ENCODE data around the gene PEX11G. TPM values are rescaled to one million over a fixed set of nuclear protein-coding genes. Genes with fewer than 3 reads are reported as not detected.
"Not testable (repeated sequence)": the region's sequence is repeated elsewhere in the genome, so short reads cannot be mapped to it uniquely, and the experiment has no call there.

PEX11G gene
- total RNA-seq, 1 experiment from 2014 or later: 3.5 TPM

DNA sequence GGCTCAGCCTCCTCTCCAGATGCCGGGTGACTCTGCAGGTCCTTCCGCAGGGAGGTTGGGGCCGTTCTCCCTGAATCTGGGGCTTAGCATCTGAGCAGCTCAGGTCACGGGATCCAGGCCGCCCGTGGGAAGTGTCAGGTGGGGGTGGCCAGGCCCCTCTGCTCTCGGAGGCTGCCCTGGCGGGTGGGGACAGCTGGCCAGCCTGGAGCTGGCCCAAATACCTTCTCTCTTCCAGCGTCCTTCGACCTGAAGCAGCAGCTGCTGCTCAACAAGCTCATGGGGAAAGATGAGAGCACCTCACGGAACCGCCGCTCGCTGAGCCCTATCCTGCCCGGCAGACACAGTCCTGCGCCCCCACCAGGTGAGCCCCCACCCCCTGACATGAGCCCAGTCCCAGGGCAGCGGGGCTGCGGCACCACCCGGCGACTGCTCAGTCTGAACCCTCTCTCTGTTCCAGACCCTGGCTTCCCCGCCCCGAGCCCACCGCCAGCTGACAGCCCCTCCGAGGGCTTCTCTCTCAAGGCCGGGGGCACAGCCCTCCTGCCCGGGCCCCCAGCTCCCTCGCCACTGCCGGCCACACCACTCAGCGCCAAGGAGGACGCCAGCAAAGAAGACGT lies 19.1 kb downstream of the PEX11G start:
- DNase-seq (ENCODE audit: low read depth): no peak

DNA sequence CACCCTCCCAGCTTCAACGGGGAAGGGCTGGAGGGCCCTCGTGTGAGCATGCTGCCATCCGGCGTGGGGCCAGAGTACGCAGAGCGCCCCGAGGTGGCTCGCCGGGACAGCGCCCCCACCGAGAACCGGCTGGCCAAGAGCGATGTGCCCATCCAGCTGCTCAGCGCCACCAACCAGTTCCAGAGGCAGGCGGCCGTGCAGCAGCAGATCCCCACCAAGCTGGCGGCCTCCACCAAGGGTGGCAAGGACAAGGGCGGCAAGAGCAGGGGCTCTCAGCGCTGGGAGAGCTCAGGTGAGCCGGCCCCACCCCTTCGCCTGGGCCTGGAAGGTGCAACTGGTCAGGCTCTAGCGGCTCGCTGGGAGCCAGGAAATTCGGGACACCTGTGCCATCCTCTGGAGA lies 20.0 kb downstream of the PEX11G start:
- no peak for DNase-seq (ENCODE audit: low read depth)

DNA sequence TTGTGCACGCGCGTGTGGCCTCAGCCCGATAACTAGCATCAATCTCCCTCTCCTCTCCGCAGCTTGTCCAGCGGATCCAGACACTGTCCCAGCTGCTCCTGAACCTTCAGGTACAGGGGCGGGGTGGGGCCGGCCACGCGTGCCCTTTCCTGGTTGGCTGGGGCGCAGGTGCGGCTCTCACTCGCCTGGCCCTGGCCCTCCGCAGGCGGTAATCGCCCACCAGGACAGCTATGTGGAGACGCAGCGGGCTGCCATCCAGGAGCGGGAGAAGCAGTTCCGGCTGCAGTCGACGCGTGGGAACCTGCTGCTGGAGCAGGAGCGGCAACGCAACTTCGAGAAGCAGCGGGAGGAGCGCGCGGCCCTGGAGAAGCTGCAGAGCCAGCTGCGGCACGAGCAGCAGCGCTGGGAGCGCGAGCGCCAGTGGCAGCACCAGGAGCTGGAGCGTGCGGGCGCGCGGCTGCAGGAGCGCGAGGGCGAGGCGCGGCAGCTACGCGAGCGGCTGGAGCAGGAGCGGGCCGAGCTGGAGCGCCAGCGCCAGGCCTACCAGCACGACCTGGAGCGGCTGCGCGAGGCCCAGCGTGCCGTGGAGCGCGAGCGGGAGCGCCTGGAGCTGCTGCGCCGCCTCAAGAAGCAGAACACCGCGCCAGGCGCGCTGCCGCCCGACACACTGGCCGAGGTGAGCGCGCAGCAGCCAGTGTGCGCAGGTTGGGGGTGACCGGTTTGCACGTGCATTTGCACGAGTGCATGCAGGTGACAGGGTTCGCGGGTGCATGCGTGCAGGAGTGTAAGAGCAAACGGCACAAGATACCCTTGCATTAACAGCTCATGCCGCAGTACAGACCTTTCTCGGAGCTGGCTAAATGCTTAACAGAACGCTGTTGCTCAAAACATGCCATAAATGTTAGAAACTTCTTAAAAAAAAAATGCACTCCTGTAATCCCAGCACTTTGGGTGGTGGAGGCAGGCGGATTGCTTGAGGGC lies 21.5 kb downstream of the PEX11G start:
- DNase-seq (ENCODE audit: low read depth): no peak

DNA sequence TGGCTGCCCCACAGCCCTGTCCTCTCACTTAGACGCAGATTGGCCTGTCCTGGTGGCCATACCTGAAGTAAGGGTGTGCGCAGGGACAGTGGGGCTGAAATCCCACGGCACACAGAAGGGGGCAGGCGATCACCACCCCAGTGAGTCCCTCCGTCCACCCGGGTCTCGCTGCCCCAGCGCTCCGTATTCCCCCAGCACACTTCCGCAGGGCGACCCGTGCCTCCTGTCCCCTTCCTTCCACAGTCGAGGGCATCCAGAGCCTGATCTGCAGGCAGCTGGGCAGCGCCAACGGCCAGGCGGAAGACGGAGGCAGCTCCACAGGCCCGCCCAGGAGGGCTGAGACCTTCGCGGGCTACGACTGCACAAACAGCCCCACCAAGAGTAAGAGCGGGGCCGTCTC lies 25.3 kb downstream of the PEX11G start:
- DNase-seq (ENCODE audit: low read depth): no peak

DNA sequence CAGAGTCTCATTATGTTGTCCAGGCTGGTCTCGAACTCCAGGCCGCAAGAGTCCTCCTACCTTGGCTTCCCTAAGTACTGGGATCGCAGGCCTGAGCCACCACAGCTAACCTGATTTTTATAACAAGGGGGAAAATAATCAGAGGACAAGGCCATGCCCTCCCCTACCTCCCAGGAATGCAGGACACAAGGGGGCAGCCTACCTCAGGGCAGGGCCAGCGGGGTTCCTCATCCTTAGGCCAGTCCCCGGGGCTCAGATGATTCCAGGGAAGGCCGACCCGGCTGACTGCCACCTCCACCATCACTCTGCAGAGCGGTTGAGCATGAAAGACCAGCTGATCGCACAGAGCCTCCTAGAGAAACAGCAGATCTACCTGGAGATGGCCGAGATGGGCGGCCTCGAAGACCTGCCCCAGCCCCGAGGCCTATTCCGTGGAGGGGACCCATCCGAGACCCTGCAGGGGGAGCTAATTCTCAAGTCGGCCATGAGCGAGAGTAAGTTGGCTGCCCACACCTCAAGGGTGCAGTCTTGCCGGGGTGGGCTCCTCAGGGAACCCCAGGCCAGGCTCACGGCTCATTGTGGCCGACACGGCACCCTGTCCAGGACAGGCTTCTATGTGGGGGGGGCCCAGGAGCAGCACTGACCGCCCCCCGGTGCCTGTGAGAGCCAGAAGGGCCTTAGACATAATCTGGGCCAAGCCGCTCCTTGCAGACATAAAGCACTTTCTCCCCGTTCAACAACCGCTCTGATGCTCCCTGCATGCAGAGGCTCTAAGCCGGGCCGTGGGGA lies 26.8 kb downstream of the PEX11G start:
- DNase-seq (ENCODE audit: low read depth): no peak

DNA sequence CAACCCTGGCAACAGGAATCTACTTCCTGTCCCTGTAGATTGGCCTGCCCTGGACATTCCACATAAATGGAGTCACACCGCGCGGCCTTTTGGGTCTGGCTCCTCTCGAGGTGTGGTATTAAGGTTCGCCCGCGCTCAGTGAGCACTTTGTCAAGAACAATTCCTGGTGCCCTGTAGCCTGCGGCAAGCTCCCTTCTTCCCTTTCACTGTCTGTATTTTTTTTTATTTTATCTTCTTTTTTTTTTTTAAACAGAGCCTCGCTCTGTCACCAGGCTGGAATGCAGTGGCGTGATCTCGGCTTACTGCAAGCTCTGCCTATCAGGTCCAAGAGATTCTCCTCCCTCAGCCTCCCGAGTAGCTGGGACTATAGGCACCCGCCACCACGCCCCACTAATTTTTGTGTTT lies 28.3 kb downstream of the PEX11G start:
- DNase-seq (ENCODE audit: low read depth): peak; percentile 11

DNA sequence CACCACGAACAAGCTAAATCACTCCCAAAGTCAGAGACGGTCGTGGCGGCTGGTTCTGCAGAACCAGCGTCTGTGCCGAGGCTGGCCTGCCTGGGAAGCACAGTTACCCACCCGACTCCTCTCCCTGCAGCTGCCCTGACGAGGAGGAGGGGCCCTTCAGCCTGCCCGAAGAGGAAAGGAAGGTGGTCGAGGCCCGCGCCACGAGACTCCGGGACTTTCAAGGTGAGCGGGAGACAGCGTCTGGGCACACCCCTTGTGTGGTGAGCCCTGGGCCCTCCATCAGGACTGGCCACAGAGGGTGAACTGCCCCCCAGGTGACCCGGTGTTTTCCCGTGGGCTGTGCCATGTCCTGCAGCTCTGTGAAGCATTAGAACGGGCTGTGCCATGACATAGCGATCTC lies 29.1 kb downstream of the PEX11G start:
- no peak for DNase-seq (ENCODE audit: low read depth)

DNA sequence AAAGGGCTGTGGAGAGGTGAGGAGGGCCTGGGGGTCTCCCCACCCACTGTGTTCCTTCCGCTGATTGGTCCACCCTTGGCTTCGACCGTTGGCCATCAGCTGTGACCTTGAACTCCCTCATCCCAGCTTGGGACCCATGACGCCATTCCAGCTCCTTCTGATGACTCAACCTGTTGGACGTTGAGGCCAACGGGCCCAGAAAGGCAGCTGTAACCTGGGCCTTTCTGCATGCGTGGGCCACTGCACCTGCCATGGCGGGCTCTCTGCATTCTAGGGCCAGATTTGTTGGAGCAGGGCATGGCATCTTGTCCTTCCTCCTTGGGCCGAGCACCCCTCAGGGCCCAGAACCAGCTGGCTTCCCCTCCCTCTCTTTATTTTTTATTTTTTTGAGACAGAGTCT lies 30.2 kb downstream of the PEX11G start:
- DNase-seq (ENCODE audit: low read depth): no peak

DNA sequence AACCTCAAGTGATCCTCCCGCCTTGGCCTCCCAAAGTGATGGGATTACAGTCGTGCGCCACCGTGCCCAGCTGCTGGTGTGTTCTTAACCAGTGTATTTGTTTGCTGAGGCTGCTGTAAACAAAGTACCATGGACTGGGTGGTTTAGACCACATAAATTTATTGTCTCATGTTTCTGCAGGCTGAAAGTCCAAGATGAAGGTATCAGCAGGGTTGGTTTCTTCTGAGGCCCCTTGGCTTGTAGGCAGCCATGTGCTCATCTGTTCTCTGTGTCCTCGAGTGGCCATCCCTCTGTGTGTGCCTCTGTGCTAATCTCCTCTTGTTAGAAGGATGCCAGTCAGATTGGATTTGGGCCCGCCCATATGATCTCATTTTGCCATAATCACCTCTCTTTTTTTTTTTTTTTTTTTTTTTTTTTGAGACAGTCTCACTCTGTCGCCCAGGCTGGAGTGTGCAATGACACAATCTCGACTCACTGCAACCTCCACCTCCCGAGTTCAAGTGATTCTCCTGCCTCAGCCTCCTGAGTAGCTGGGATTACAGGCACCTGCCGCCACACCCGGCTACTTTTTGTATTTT lies 31.8 kb downstream of the PEX11G start:
- peak; percentile 29 for DNase-seq (ENCODE audit: low read depth)

DNA sequence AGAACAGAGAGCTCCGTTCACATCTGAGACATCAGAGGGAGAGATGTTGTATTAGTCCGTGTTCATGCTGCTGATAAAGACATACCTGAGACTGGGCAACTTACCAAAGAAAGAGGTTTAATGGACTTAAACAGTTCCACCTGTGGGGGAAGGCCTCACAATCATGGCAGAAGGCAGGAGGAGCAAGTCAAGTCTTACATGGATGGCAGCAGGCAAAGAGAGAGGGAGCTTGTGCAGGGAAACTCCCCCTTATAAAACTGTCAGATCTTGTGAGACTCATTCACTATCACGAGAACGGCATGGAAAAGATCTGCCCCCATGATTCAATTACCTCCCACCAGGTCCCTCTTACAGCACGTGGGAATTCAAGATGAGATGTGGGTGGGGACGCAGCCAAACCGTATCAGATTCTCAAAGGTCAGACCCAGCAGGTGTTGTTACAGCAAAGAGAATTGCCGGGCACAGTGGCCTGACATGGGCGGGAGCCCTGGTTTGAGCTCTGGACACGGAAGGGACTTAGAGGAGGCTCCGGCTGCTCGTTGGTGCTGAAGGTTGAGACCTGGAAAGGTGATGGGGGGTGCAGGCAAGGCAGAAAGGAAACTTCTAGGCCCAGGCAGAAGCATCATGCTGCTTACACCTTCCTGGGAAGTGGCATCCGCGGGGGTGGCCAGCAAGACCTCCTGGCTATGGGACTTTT lies 33.1 kb downstream of the PEX11G start:
- no peak for DNase-seq (ENCODE audit: low read depth)

DNA sequence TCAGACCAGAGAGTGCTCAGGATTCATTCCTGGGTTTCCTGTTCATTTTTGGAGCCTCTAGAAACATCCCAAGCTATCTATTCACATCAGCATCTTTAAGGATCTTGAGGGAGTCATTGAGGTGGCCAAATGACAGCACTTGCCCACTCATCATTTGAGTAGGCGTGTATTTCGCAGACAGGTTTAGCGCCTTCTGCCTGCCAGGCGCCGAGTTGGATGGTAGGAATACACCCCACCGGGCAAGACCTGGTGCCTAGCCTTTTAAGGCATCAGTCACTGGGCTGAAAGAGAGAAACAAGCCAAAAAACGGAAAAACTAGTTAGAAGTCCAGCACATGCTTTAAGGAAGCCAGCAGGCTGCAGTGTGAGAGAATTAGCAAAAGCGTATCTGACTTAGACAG lies 33.8 kb downstream of the PEX11G start:
- no peak for DNase-seq (ENCODE audit: low read depth)

DNA sequence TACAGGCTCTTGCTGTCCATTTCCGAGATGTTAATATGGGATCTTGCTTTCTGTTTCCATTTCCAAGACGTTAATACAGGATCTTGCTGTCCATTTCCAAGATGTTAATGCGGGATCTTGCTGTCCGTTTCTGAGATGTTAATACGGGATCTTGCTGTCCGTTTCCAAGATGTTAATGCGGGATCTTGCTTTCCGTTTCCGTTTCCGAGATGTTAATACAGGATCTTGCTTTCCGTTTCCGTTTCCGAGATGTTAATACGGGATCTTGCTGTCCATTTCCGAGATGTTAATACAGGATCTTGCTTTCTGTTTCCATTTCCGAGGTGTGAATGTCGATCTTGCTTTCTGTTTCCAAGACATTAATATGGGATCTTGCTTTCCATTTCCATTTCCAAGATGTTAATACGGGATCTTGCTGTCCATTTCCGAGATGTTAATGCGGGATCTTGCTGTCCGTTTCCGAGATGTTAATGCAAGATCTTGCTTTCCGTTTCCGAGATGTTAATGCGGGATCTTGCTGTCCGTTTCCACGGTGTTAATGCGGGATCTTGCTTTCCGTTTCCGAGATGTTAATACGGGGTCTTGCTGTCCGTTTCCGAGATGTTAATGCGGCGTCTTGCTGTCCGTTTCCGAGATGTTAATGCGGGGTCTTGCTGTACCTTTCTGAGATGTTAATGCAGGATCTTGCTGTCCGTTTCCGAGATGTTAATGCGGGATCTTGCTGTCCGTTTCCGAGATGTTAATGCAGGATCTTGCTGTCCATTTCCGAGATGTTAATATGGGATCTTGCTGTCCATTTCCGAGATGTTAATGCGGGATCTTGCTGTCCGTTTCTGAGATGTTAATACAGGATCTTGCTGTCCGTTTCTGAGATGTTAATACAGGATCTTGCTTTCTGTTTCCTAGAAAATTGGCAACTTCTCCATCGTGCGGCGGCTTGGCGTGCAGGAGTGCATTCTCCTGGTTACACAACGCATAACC lies 38.3 kb downstream of the PEX11G start:
- no peak for DNase-seq (ENCODE audit: low read depth)

DNA sequence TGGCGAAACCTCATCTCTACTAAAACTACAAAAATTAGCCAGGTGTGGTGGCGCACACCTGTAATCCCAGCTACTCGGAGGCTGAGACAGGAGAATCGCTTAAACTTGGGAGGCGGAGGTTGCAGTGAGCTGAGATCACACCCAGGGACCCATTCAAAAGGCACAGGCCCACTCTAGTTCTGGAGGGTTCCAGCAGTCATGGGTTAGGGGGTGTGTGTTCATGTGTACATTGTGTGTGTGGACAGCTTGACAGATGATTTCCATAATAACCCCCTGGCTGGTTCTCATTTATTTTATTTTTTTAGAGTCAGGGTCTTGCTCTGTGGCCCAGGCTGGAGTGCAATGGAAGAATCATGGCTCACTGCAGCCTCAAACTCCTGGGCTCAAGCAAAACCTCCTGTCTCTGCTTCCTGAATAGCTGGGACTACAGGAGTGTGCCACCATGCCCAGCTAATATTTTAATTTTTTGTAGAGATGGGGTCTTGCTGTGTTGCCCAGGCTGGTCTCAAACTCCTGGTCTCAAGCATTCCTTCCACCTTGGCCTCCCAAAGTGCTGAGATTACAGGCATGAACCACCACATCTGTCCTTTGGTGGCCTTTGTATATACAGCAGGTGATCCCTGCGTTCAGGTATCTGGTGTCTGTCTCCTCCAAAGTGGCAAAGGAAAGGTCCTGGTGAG lies 39.3 kb downstream of the PEX11G start:
- not testable (repeated sequence) for DNase-seq (ENCODE audit: low read depth)

DNA sequence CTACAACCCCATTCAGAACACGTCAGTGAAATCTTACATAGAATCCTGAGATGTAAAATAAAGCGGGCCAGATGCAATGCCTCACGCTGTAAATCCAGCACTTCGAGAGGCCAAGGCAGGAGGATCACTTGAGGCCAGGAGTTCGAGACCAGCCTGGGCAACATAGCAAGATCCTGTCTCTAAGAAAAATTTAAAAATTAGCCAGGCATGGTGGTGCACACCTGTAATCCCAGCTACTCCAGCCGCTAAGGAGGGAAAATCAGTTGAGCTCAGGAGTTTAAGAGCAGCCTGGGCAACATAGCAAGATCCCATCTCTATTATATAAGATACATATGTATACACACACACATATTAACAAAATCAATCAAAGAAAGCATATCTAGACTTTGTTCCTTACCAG lies 41.2 kb downstream of the PEX11G start:
- DNase-seq (ENCODE audit: low read depth): no peak

DNA sequence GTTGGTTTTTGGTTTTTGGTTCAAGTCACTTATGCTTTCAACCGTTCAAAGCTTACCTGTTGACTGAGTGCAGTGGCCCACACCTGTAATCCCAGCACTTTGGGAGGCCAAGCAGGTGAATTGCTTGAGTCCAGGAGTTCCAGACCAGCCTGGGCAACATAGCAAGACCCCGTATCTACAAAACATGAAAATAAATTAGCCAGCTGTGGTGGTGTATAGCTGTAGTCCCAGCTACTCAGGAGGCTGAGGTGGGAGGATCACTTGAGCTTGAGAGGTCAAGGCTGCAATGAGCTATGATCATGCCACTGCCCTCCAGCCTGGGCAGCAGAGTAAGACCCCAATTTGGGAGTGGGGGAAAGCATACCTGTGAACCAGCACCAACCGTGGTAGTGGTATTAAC lies 43.7 kb downstream of the PEX11G start:
- no peak for DNase-seq (ENCODE audit: low read depth)

DNA sequence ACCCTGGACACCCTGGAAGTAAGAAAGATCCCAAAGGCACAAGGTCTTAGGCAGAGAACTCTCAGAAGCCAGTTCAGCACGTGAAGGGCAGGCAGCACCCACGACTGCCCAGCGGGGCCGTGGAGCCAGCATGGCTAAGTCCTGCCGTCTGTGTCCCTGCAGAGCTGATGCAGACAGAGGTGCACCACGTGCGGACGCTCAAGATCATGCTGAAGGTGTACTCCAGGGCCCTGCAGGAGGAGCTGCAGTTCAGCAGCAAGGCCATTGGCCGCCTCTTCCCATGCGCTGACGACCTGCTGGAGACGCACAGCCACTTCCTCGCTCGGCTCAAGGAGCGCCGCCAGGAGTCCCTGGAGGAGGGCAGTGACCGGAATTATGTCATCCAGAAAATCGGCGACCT lies 44.8 kb downstream of the PEX11G start:
- no peak for DNase-seq (ENCODE audit: low read depth)

DNA sequence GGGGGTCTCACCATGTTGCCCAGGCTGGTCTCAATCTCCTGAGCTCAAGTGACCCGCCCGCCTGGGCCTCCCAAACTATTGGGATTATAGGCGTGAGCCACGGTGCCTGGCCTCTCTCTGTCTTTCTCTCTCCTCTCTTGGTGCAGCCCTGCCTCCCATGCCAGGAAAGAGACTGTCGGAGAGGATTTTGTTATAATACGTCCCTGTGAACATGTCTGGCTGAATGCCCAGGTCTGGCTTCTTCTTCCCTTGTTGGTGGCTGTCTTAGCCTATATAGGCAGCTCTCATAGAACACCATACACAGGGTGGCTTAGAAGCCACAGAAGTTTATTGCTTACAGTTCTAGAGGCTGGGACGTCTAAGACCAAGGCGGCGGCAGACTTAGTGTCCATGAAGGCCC lies 46.4 kb downstream of the PEX11G start:
- no peak for DNase-seq (ENCODE audit: low read depth)

DNA sequence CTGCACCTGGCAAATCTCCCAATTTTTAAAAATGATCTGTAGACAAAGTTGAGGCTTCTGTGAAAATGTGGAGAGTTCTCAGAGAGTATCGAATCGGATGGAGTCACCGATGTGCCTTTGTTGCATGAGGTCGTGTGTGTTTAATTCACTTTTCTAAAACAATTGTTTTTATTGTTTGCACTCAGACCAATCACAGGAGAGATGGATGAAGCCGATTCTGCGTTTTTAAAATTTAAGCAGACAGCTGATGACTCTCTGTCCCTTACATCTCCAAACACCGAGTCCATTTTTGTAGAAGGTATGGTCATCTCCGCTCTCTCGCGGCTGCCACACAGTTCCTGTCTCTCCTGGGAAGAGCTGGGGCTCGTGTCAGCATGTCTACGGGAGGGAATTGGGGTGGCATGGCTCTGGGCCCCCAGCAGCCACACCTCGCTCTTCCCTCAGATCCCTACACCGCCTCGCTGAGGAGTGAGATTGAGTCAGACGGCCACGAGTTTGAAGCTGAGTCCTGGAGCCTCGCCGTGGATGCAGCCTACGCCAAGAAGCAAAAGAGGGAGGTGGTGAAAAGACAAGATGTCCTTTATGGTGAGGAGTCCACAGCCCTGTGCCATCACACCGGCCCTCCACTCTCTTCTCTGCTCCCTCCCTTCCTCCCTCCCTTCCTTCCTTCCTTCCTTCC lies 47.2 kb downstream of the PEX11G start:
- DNase-seq (ENCODE audit: low read depth): no peak

Measured in LHCN-M2 (cell line).